Type B pancreatic cell (in vitro differentiated cells): ENCODE data around the gene KIF21A. TPM values are rescaled to one million over a fixed set of nuclear protein-coding genes. Genes with fewer than 3 reads are reported as not detected.

Experiments
- DNase-seq: peaks from one replicate; pipeline ENCODE4 v3.0.0; 2021; ENCODE audit warnings: mixed read lengths; ENCODE audit not compliant: unreplicated experiment; ENCODE audit errors: extremely low spot score
- H3K27ac Mint-ChIP-seq: 2 replicates; pipeline ENCODE4 v1.8.0; 2021; ENCODE audit warnings: mild to moderate bottlenecking, mixed read lengths
- H3K27me3 Mint-ChIP-seq: 2 replicates; pipeline ENCODE4 v1.8.0; 2021; ENCODE audit warnings: mixed read lengths
- H3K36me3 Mint-ChIP-seq: 2 replicates; pipeline ENCODE4 v1.8.0; 2021; ENCODE audit warnings: mixed read lengths
- H3K4me1 Mint-ChIP-seq: one replicate; pipeline ENCODE4 v1.8.0; 2021; ENCODE audit warnings: mixed read lengths; ENCODE audit not compliant: unreplicated experiment
- H3K4me3 Mint-ChIP-seq: 2 replicates; pipeline ENCODE4 v1.8.0; 2021; ENCODE audit warnings: mild to moderate bottlenecking, mixed read lengths
- H3K9me3 Mint-ChIP-seq: 2 replicates; pipeline ENCODE4 v1.8.0; 2021; ENCODE audit warnings: mixed read lengths
- total RNA-seq: library from RNA; stranded (reverse); gene quantifications from 2 replicates; pipeline ENCODE4 v1.2.1, GENCODE V29; 2021; ENCODE audit warnings: low replicate concordance
- TF ChIP-seq, protein P1 (sequence below): fragments of 200-600 bp; sonication (generic); conservative IDR thresholded peaks from 2 replicates; pipeline ENCODE4 v1.5.0; 2021; ENCODE audit warnings: antibody characterized with exemption, mild to moderate bottlenecking

The KIF21A gene
- total RNA-seq, 1 donor from 2014 or later = 25.7 TPM

DNA sequence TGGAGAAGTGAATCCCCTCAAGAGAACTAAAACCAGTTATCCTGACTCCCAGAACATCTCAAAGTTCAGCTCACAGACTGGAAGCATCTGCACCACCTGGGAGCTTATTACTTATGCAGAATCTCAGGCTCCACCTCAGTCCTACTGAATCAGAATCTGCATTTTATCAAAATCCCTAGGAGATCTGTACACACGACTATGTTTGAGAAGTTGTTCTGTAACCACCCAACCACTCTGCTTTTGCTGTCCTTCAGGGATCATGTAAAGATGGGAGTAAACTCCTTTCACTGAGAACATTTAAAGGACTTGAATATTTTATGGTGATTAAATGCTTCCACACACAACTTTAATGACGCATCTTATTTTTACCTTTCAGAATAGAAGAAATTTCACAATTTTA is 98.0 kb downstream of the KIF21A start:
- Mint-ChIP-seq H3K27ac (no peak overlapping the region), H3K36me3 (peaks cover 10% of the 10 kb centered on the region), H3K4me3 (no peak overlapping the region), H3K4me1 (no peaks in the 10 kb centered on the region), H3K9me3 (no peaks in the 10 kb centered on the region), H3K27me3 (no peaks in the 10 kb centered on the region)
- no peak for DNase-seq
- TF ChIP-seq, protein P1, sequence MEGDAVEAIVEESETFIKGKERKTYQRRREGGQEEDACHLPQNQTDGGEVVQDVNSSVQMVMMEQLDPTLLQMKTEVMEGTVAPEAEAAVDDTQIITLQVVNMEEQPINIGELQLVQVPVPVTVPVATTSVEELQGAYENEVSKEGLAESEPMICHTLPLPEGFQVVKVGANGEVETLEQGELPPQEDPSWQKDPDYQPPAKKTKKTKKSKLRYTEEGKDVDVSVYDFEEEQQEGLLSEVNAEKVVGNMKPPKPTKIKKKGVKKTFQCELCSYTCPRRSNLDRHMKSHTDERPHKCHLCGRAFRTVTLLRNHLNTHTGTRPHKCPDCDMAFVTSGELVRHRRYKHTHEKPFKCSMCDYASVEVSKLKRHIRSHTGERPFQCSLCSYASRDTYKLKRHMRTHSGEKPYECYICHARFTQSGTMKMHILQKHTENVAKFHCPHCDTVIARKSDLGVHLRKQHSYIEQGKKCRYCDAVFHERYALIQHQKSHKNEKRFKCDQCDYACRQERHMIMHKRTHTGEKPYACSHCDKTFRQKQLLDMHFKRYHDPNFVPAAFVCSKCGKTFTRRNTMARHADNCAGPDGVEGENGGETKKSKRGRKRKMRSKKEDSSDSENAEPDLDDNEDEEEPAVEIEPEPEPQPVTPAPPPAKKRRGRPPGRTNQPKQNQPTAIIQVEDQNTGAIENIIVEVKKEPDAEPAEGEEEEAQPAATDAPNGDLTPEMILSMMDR = no peak

DNA sequence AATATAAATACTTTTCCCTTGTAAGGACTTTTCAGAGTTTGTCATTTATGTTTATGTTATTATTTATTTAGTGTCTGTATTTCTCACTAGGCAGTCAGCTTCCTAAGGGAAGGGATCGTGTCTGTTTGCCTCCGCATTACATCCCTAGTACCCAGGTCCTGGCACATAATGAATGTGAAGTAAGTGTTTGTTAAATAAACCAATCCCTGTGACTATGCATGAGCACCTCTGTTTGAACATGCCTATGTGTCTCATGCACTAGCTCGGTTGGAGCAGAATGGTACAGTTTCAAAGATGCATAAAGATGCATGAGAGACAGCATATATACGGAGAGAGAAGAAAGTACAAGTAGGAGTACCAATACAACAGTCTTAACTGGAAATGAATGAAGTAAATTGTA is 99.3 kb downstream of the KIF21A start:
- no peaks in the 10 kb centered on the region for H3K27me3 Mint-ChIP-seq
- H3K4me3 Mint-ChIP-seq = no peak overlapping the region
- no peaks in the 10 kb centered on the region for H3K4me1 Mint-ChIP-seq
- peaks cover 10% of the 10 kb centered on the region for H3K36me3 Mint-ChIP-seq
- no peaks in the 10 kb centered on the region for H3K9me3 Mint-ChIP-seq
- DNase-seq = no peak
- TF ChIP-seq, protein P1 = no peak
- no peak overlapping the region for H3K27ac Mint-ChIP-seq

DNA sequence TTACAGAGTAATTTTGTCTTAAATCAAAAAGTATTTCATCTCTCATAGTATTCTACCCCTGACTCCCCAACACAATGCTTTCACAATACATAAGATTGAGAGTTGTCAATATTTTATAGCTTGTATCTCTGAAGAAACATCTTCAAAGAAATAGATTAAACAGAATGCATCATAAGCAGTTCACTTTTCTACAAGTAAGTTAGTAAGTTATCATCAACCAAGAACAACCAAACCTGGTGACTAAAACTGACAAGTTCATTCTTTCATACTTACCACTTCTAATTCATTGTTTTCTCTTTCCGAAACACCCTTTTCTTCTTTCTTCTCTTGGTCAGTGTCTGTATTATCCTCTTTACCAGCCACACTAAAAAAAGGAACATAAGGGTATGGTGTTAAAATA is 101.2 kb downstream of the KIF21A start:
- Mint-ChIP-seq H3K27ac (no peak overlapping the region), H3K36me3 (peaks cover 10% of the 10 kb centered on the region), H3K4me3 (no peak overlapping the region), H3K4me1 (no peaks in the 10 kb centered on the region), H3K27me3 (no peaks in the 10 kb centered on the region), H3K9me3 (no peaks in the 10 kb centered on the region)
- TF ChIP-seq, protein P1 = no peak
- DNase-seq = no peak

DNA sequence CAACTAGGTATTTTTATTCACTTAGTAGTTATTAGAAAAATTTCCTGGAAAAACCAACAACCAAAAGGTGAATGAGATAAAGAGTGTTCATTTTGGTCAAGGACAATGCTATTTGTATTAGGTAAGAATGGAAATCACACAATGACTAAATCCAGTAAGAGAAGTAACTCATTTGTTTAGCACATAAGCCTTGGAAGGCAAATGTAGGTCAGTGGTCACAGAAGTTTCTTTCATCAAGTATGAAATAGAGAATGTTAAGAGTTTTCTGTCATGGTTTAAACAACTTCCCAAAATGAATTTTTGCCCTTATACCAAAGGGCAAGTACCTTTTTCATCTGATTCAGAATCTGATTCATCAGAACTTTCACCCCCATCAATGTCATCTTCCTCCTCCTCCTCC is 101.7 kb downstream of the KIF21A start:
- Mint-ChIP-seq H3K9me3 (no peaks in the 10 kb centered on the region), H3K4me3 (no peak overlapping the region), H3K27me3 (no peaks in the 10 kb centered on the region), H3K36me3 (peaks cover 10% of the 10 kb centered on the region), H3K27ac (no peak overlapping the region), H3K4me1 (no peaks in the 10 kb centered on the region)
- DNase-seq = no peak
- TF ChIP-seq, protein P1 = no peak

DNA sequence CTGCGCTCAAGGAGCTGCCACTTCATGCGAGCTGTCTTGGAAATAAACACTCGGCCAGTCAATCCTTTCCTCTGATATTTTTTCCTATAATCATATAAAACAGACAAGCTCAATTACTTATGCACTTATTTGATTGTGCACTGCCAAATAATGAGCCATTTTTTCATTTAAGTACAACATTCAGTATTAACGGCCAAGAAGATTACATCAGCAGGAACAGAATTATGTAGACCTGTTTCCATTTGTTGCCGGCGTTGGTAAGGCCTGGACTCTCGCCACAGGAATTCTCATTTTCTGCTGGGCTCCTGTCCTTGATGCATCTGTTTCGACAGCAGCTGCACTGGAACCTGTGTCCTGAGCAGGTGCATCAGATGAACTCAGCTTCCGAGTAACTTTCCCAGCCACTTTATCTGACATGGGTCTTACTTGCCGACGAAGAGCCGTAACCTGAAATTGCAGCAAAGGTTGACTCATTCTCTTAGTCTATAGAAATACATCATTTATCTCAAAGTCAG is 110.2 kb downstream of the KIF21A start:
- TF ChIP-seq, protein P1 = no peak
- Mint-ChIP-seq H3K27me3 (no peaks in the 10 kb centered on the region), H3K9me3 (no peaks in the 10 kb centered on the region), H3K4me3 (no peak overlapping the region), H3K36me3 (peaks cover 16% of the 10 kb centered on the region), H3K4me1 (peaks cover 6% of the 10 kb centered on the region), H3K27ac (no peak overlapping the region)
- DNase-seq = no peak
